Activated CD4-positive, alpha-beta memory T cell treated with anti-CD3 and anti-CD28 coated beads for 36 hours (primary cell): ENCODE measurements around the gene ZNF519. TPM values are rescaled to one million over a fixed set of nuclear protein-coding genes. Genes with fewer than 3 reads are reported as not detected.
"Not testable (repeated sequence)": the region's sequence is repeated elsewhere in the genome, so short reads cannot be mapped to it uniquely, and the experiment has no call there.

ENCODE experiments used
- CTCF ChIA-PET: fragments of 350-600 bp; sonication (Branson Sonifier 250); formaldehyde crosslinking; loops from one replicate; lab custom pipeline; 2021; ENCODE audit warnings: antibody characterized with exemption, inconsistent platforms; lab: Charles Lee
- POLR2A ChIA-PET: fragments of 350-600 bp; sonication (Branson Sonifier 250); formaldehyde crosslinking; loops from one replicate; lab custom pipeline; 2021; ENCODE audit warnings: antibody characterized with exemption; lab: Charles Lee
- DNase-seq: peaks from one replicate; pipeline ENCODE4 v3.0.0-alpha.2; 2020
- H3K27ac Mint-ChIP-seq: one replicate; pipeline ENCODE4 v1.8.0; 2021; ENCODE audit warnings: mixed read lengths
- H3K27me3 Mint-ChIP-seq: one replicate; pipeline ENCODE4 v1.8.0; 2021; ENCODE audit warnings: mixed read lengths
- H3K36me3 Mint-ChIP-seq: one replicate; pipeline ENCODE4 v1.8.0; 2021; ENCODE audit warnings: mixed read lengths
- H3K4me1 Mint-ChIP-seq: one replicate; pipeline ENCODE4 v1.8.0; 2021; ENCODE audit warnings: low read depth, mixed read lengths
- H3K4me3 Mint-ChIP-seq: one replicate; pipeline ENCODE4 v1.8.0; 2021; ENCODE audit warnings: mild to moderate bottlenecking, mixed read lengths
- H3K9me3 Mint-ChIP-seq: one replicate; pipeline ENCODE4 v1.8.0; 2021; ENCODE audit warnings: mixed read lengths
- intact Hi-C: fragments of 100-400 bp; cut with micrococcal nuclease; formaldehyde crosslinking; loops from one replicate; pipeline ENCODE4 v1.15.1; 2023
- total RNA-seq, 2 experiments: library from RNA; stranded (reverse); gene quantifications; one replicate each; pipeline ENCODE4 v1.2.3, GENCODE V29; 2021

Gene ZNF519
- total RNA-seq, 2 experiments from 2014 or later: 14.1 to 15.8 TPM

GRCh38 chr18:14170367-14171036 is 38.3 kb upstream of the ZNF519 start:
- H3K9me3 Mint-ChIP-seq, H3K27ac Mint-ChIP-seq, H3K36me3 Mint-ChIP-seq, DNase-seq, POLR2A ChIA-PET, intact Hi-C loops, H3K27me3 Mint-ChIP-seq, H3K4me3 Mint-ChIP-seq, CTCF ChIA-PET, H3K4me1 Mint-ChIP-seq: not testable (repeated sequence)

GRCh38 chr18:14162915-14163314 is 30.7 kb upstream of the ZNF519 start:
- DNase-seq, H3K4me1 Mint-ChIP-seq, H3K27ac Mint-ChIP-seq, H3K9me3 Mint-ChIP-seq, POLR2A ChIA-PET, H3K4me3 Mint-ChIP-seq, H3K36me3 Mint-ChIP-seq, CTCF ChIA-PET, intact Hi-C loops: not testable (repeated sequence)
- H3K27me3 Mint-ChIP-seq: peaks cover 17% of the 10 kb centered on the region

- CTCF ChIA-PET, H3K4me3 Mint-ChIP-seq, POLR2A ChIA-PET, H3K4me1 Mint-ChIP-seq, H3K27ac Mint-ChIP-seq, H3K36me3 Mint-ChIP-seq, H3K9me3 Mint-ChIP-seq, H3K27me3 Mint-ChIP-seq, intact Hi-C loops, DNase-seq: not testable (repeated sequence)
Observed at GRCh38 chr18:14151564-14152113, 19.4 kb upstream of the ZNF519 start.

GRCh38 chr18:14150766-14151165 is 18.5 kb upstream of the ZNF519 start:
- H3K4me3 Mint-ChIP-seq, H3K4me1 Mint-ChIP-seq, CTCF ChIA-PET, DNase-seq, POLR2A ChIA-PET, H3K9me3 Mint-ChIP-seq, H3K27ac Mint-ChIP-seq, H3K27me3 Mint-ChIP-seq, H3K36me3 Mint-ChIP-seq, intact Hi-C loops: not testable (repeated sequence)

- H3K9me3 Mint-ChIP-seq, CTCF ChIA-PET, intact Hi-C loops, DNase-seq, H3K27ac Mint-ChIP-seq, H3K36me3 Mint-ChIP-seq, H3K4me1 Mint-ChIP-seq, H3K27me3 Mint-ChIP-seq, POLR2A ChIA-PET, H3K4me3 Mint-ChIP-seq: not testable (repeated sequence)
Observed at GRCh38 chr18:14149916-14150420, 17.7 kb upstream of the ZNF519 start.

- DNase-seq, H3K27ac Mint-ChIP-seq, H3K4me3 Mint-ChIP-seq, intact Hi-C loops, H3K27me3 Mint-ChIP-seq, H3K36me3 Mint-ChIP-seq, CTCF ChIA-PET, H3K4me1 Mint-ChIP-seq, POLR2A ChIA-PET, H3K9me3 Mint-ChIP-seq: not testable (repeated sequence)
Observed at GRCh38 chr18:14149121-14149850, 17.1 kb upstream of the ZNF519 start.

GRCh38 chr18:14147935-14148865 is 16.0 kb upstream of the ZNF519 start:
- POLR2A ChIA-PET, H3K27me3 Mint-ChIP-seq, CTCF ChIA-PET, H3K36me3 Mint-ChIP-seq, DNase-seq, H3K4me1 Mint-ChIP-seq, intact Hi-C loops, H3K4me3 Mint-ChIP-seq, H3K9me3 Mint-ChIP-seq, H3K27ac Mint-ChIP-seq: not testable (repeated sequence)

GRCh38 chr18:14146771-14147170 is 14.5 kb upstream of the ZNF519 start:
- POLR2A ChIA-PET, CTCF ChIA-PET, intact Hi-C loops, H3K4me1 Mint-ChIP-seq, H3K9me3 Mint-ChIP-seq, H3K27me3 Mint-ChIP-seq, DNase-seq, H3K27ac Mint-ChIP-seq, H3K36me3 Mint-ChIP-seq, H3K4me3 Mint-ChIP-seq: not testable (repeated sequence)

GRCh38 chr18:14145581-14146338 is 13.5 kb upstream of the ZNF519 start:
- H3K4me3 Mint-ChIP-seq, DNase-seq, intact Hi-C loops, H3K27ac Mint-ChIP-seq, H3K9me3 Mint-ChIP-seq, H3K4me1 Mint-ChIP-seq, H3K36me3 Mint-ChIP-seq, CTCF ChIA-PET, H3K27me3 Mint-ChIP-seq, POLR2A ChIA-PET: not testable (repeated sequence)

GRCh38 chr18:14145021-14145420 is 12.8 kb upstream of the ZNF519 start:
- POLR2A ChIA-PET, H3K36me3 Mint-ChIP-seq, intact Hi-C loops, H3K4me3 Mint-ChIP-seq, DNase-seq, CTCF ChIA-PET, H3K4me1 Mint-ChIP-seq, H3K9me3 Mint-ChIP-seq, H3K27me3 Mint-ChIP-seq, H3K27ac Mint-ChIP-seq: not testable (repeated sequence)

- Mint-ChIP-seq H3K36me3 (no peaks in the 10 kb centered on the region), H3K27ac (no peak overlapping the region)
Observed at GRCh38 chr18:14144628-14144895, 12.3 kb upstream of the ZNF519 start.

More at GRCh38 chr18:14144628-14144895, 12.3 kb upstream of the ZNF519 start:
- ChIA-PET POLR2A (no interaction called here), CTCF (no interaction called here)
- DNase-seq: no peak
- intact Hi-C loops: no loop called here
- Mint-ChIP-seq H3K4me1 (no peaks in the 10 kb centered on the region), H3K27me3 (peaks cover 4% of the 10 kb centered on the region), H3K4me3 (no peak overlapping the region), H3K9me3 (no peaks in the 10 kb centered on the region)
